ENCODE data around the gene LRBA.

GRCh38 chr4:150817017-150817416, 198.1 kb downstream of the LRBA start:
- no peak for TF ChIP-seq HOXA7 (CRISPR knock-in tag; IDR thresholded peaks at IDR 0.05)
- TF ChIP-seq CTCF (IDR thresholded peaks at IDR 0.05), result no peak
- TF ChIP-seq MAX (IDR thresholded peaks at IDR 0.05), result no peak

Data from A549 (cell line).